DMS153 treated with DMSO at 0.1 percent for 48 hours (cell line): ENCODE measurements around the gene OVCA2.

Experiments used
- DNase-seq: peaks from one replicate; lab custom pipeline; 2025; ENCODE audit not compliant: unreplicated experiment; lab: John Stamatoyannopoulos, UW

OVCA2 gene

DNA sequence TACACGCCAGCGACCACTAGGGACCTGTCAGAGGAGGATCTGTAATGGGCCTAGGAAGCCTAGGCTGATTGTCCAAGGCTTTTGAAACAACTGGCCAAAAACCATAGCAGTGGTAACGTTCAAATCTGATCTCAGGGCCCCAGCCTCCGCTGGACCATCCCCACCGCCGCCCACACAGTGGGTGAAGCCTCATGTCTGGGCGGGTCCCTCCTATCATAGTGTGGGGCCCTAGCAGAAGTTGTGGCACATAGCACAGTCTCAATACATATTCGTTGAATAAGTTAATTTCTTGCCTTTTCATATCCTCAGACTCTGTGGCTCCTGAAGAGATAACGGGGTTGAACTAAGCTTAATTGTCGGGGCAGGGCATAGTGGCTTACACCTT lies 11.1 kb upstream of the OVCA2 start:
- DNase-seq = no peak

DNA sequence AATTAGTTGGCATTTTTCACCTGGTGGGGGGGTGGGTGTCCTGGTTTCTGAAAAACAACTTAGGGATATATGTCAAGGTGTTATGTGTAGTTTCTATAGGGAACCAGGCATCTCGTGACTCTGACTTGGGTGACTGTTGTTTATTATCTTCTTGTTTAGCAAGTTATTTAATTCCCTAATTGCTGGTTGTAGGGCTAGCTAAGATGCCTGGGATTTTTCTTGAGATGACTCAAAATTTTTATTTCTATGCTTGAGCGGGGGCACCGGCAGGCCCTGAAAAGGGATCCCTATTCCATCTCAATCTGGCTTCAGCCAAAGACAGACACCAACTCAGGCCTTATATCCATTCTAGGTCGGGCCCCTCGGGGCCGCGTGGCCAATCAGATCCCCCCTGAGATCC lies 8.7 kb upstream of the OVCA2 start:
- no peak for DNase-seq

- DNase-seq = no peak
These were observed 7.7 kb upstream of the OVCA2 start for GRCh38 chr17:2034157-2034556.

- no peak for DNase-seq
These were observed 6.8 kb upstream of the OVCA2 start for GRCh38 chr17:2034806-2035540.

GRCh38 chr17:2035541-2036488 lies 6.0 kb upstream of the OVCA2 start:
- DNase-seq = no peak

DNA sequence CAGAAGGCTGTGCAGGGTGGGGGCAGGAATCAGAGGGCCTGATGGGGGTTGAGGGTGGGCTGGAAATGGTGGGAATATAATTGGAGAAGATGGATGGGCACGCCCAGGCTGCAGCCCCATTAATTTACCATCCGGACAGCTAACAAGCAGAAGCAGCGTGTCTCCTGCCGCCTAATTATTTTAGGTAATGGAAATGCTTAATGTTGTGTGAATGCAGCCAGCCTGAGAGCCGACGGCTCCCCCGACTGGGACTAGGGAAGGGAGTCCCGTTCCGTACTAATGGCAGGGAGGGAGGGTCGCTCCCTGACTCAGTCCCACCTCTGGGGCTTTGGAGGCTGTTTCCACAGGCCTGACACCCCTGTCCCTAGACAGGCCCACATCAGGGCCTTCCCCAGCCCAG lies 4.7 kb upstream of the OVCA2 start:
- DNase-seq = no peak

GRCh38 chr17:2040219-2040827 lies 1.5 kb upstream of the OVCA2 start:
- no peak for DNase-seq

GRCh38 chr17:2040942-2041560 lies 771 bp upstream of the OVCA2 start:
- no peak for DNase-seq

- DNase-seq = no peak
These were observed 597 bp downstream of the OVCA2 start for GRCh38 chr17:2042390-2042847.

DNA sequence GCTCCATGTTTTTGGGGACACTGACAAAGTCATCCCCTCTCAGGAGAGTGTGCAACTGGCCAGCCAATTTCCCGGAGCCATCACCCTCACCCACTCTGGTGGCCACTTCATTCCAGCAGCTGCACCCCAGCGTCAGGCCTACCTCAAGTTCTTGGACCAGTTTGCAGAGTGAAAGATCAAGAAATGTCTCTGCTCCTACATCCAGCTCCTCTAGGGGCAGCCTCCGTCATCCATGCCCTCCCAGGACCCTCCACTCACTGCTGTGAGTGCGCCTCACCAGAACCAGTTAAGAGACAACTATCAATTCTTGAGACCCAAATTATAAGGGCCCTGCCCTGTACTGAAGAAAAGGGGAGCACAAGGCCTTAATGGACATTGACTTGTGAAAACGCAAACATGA lies 1.1 kb downstream of the OVCA2 start:
- DNase-seq = no peak

GRCh38 chr17:2043785-2044184 lies 2.0 kb downstream of the OVCA2 start:
- DNase-seq = no peak

DNA sequence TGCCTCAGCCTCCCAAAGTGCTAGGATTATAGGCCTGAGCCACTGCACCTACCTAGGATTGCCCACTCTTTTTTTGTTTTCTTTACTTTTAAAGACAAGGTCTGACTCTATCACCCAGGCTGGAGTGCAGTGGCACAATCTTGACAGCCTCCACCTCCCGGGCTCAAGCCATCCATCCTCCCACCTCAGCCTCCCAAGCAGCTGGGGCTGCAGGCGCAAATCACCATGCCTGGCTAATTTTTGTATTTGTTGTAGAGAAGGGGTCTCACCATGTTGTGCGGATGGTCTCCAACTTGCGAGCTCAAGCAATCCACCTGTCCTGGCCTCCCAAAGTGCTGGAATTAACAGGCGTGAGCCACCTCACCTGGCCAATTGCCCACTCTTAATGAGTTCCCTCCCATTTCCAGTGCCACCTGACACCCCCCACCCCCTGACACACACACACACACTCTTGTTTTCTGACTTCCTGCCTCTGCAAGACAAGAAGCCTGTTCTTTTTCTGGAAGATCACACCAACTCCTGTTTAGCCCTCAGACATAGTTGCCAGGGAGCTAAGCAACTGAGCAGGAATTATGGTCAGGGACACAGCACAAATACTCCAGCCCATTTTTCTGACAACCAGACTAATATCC lies 2.6 kb downstream of the OVCA2 start:
- no peak for DNase-seq

GRCh38 chr17:2047590-2047989 lies 5.8 kb downstream of the OVCA2 start:
- no peak for DNase-seq

GRCh38 chr17:2048805-2049204 lies 7.0 kb downstream of the OVCA2 start:
- DNase-seq = no peak

DNA sequence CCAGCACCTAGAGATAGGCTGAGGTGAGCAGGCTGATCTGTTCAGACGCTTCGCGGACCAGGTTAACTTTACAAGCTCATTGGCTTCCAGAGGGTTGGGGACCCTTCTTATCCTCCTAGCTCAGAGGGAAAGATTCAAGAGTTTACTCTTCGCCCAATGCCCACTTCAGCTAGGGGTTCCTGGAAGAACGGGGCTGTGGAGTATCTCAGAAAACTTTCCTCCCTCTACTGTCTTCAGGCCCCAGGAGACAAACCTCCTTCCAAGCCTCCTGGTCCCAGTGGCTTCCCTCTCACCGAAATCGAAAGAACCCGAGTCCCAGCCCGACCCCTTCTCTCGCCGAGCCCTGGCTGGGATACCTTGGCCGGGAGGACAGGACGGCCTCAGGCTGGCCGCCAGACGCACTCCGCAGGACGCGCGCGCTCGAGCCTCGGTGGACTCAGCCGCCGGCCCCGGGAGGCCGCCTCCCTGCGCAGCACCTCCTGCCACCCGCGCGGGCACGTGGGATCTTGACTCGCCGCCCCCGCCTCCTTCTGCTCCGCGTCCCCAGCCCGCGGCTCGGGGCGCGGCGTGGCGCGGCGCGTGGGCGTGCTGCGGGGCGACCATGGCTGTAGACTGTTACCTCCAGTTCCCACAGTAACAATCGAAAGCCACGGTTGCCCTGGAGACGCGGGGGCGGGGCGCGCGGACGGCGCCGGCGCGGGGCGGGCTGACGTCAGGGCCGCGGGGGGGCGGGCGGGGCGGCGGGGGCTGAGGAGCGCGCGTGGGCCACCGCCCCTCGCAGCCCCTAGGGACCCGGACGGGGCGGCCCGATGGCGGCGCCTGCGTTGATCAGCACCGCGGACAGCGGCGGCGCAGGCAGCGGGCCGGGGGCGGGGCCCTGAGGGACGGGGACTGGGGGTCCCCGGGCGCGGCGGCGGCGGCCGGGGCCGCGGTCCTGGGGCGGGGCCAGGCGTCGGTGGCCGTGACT lies 7.8 kb downstream of the OVCA2 start:
- DNase-seq = no peak

DNA sequence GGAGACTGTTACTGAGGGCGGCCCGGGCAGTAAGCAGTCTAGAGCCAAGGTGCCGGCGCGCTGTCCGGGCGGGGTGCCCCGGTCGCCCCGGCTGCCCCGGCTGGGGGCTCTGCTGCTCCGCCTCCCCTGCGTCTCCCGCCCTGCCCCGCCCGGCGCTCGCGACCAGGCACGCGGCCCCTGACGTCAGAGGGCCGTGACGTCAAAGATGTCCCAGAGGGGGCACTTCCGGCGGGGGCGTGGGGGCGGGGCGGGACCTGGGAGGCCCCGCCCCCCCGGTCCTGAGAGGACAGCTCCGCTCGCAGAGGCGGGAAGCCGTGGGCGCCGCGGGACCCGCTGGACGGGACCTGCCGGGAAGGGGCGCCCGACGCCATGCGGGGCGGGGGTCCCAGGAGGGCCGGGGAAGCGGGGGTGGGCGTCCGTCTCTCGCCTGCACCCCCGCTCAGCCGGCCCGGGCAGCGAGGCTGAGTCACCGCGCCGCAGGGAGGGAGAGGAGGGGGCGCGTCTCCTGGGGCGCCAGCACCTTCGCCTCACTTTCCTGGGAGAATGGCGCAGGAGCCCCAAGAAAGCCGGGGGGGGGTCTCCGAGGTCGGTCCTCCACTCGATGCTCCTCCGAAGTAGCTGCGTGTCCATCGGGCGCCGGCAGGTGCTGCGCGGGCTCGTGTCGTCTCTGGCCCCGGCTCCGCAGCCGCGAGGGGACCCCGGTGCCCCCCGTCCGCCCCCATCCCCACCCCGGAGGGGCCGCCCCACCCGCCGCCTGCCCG lies 8.7 kb downstream of the OVCA2 start:
- DNase-seq = peak; percentile 4

GRCh38 chr17:2051061-2051932 lies 9.5 kb downstream of the OVCA2 start:
- DNase-seq = no peak

GRCh38 chr17:2051933-2052559 lies 10.2 kb downstream of the OVCA2 start:
- DNase-seq = no peak
